IMR-90 (cell line): ENCODE results near the gene TMEM37. TPM values are rescaled to one million over a fixed set of nuclear protein-coding genes. Genes with fewer than 3 reads are reported as not detected.

Experiments
- ATAC-seq: fragments of 200-7000 bp; cut with Tn5 transposase; 2 replicates; pipeline ENCODE4 v1.9.1; 2020; ENCODE audit warnings: low read depth, mild to moderate bottlenecking, moderate library complexity
- BruUV-seq: library from RNA; stranded (reverse); fragments of 400-500 nt; replicated peaks from 2 replicates; lab custom pipeline; 2021; lab: Mats Ljungman, UMichigan
- CTCF ChIA-PET: fragments of 300-600 bp; formaldehyde crosslinking; extraction: SDS; loops from one replicate; lab custom pipeline; 2021; ENCODE audit warnings: antibody characterized with exemption; lab: Yijun Ruan, JAX
- POLR2A ChIA-PET: fragments of 300-600 bp; sonication (Branson Sonifier 250); formaldehyde crosslinking; loops from one replicate; lab custom pipeline; 2022; ENCODE audit warnings: antibody characterized with exemption; ENCODE audit not compliant: unreplicated experiment; lab: Charles Lee
- DNase-seq: peaks from one replicate; pipeline ENCODE4 v3.0.0; 2013
- H2AFZ ChIP-seq: replicated peaks from 2 replicates; pipeline ENCODE3; 2013; ENCODE audit warnings: low read length, mild to moderate bottlenecking; ENCODE audit not compliant: poor library complexity
- H2AK5ac ChIP-seq: 2 replicates; pipeline ENCODE4 v1.6.1; 2013; ENCODE audit warnings: low read depth, low read length, inconsistent platforms
- H2AK9ac ChIP-seq: replicated peaks from 2 replicates; pipeline ENCODE3; 2013; ENCODE audit warnings: mild to moderate bottlenecking, low read depth, low read length, moderate library complexity; ENCODE audit not compliant: poor library complexity
- H2BK120ac ChIP-seq: 2 replicates; pipeline ENCODE4 v1.6.1; 2013; ENCODE audit warnings: low read depth, low read length, inconsistent platforms
- H2BK15ac ChIP-seq: 3 replicates; pipeline ENCODE4 v1.6.1; 2013; ENCODE audit warnings: low read depth, low read length, inconsistent platforms
- H2BK20ac ChIP-seq: 2 replicates; pipeline ENCODE4 v1.6.1; 2013; ENCODE audit warnings: low read depth, mild to moderate bottlenecking, inconsistent platforms, low read length, moderate library complexity
- H2BK5ac ChIP-seq: 2 replicates; pipeline ENCODE4 v1.6.1; 2013; ENCODE audit warnings: mild to moderate bottlenecking, low read depth, low read length, inconsistent platforms; ENCODE audit not compliant: poor library complexity, severe bottlenecking
- H3K14ac ChIP-seq: replicated peaks from 2 replicates; pipeline ENCODE4 v1.6.1; 2013; ENCODE audit warnings: low read depth, low read length, inconsistent platforms
- H3K18ac ChIP-seq: 2 replicates; pipeline ENCODE4 v1.6.1; 2013; ENCODE audit warnings: low read depth, low read length, control low read depth
- H3K23ac ChIP-seq: 2 replicates; pipeline ENCODE4 v1.6.1; 2013; ENCODE audit warnings: low read depth, low read length, inconsistent platforms
- H3K27ac ChIP-seq: 2 replicates; pipeline ENCODE4 v1.5.1; 2013; ENCODE audit warnings: mild to moderate bottlenecking, control low read depth, low read length; ENCODE audit not compliant: insufficient read depth
- H3K27me3 ChIP-seq: 2 replicates; pipeline ENCODE4 v1.6.1; 2013; ENCODE audit warnings: low read length; ENCODE audit not compliant: control insufficient read depth, insufficient read depth
- H3K36me3 ChIP-seq: 2 replicates; pipeline ENCODE4 v1.6.1; 2013; ENCODE audit warnings: low read length, mixed read lengths; ENCODE audit not compliant: control insufficient read depth, insufficient read depth
- H3K4ac ChIP-seq: 2 replicates; pipeline ENCODE4 v1.6.1; 2013; ENCODE audit warnings: low read depth, low read length, inconsistent platforms
- H3K4me1 ChIP-seq: 2 replicates; pipeline ENCODE4 v1.6.1; 2013; ENCODE audit warnings: low read length, mixed read lengths; ENCODE audit not compliant: control insufficient read depth, insufficient read depth
- H3K4me2 ChIP-seq: 2 replicates; pipeline ENCODE4 v1.6.1; 2013; ENCODE audit warnings: low read depth, mild to moderate bottlenecking, control low read depth, low read length, moderate library complexity
- H3K4me3 ChIP-seq: 2 replicates; pipeline ENCODE4 v1.5.1; 2013; ENCODE audit warnings: low read depth, mild to moderate bottlenecking, control low read depth, low read length, moderate library complexity; ENCODE audit not compliant: insufficient read depth
- H3K56ac ChIP-seq: 2 replicates; pipeline ENCODE4 v1.6.1; 2013; ENCODE audit warnings: low read length, inconsistent platforms; ENCODE audit not compliant: insufficient read depth; ENCODE audit errors: extremely low read depth
- H3K79me1 ChIP-seq, 2 experiments: 2 replicates each; pipeline ENCODE4 v1.6.1; 2013; ENCODE audit warnings: low read length in 2 of 2, inconsistent platforms in 1 of 2, low read depth in 1 of 2
- H3K9ac ChIP-seq: 2 replicates; pipeline ENCODE4 v1.6.1; 2013; ENCODE audit warnings: low read depth, low read length, control low read depth
- H3K9me1 ChIP-seq: 2 replicates; pipeline ENCODE4 v1.6.1; 2013; ENCODE audit warnings: low read length, inconsistent platforms; ENCODE audit not compliant: insufficient read depth
- H3K9me3 ChIP-seq: 2 replicates; pipeline ENCODE4 v1.6.1; 2013; ENCODE audit warnings: low read length; ENCODE audit not compliant: control insufficient read depth, insufficient read depth
- H4K20me1 ChIP-seq: 2 replicates; pipeline ENCODE4 v1.6.1; 2013; ENCODE audit warnings: low read length, inconsistent platforms; ENCODE audit not compliant: insufficient read depth
- H4K5ac ChIP-seq: 2 replicates; pipeline ENCODE4 v1.6.1; 2013; ENCODE audit warnings: mild to moderate bottlenecking, low read depth, low read length, control low read depth
- H4K8ac ChIP-seq, 2 experiments: 2 replicates each; pipeline ENCODE4 v1.6.1; 2013; ENCODE audit warnings: low read depth in 2 of 2, low read length in 2 of 2, control low read depth in 1 of 2, inconsistent platforms in 1 of 2
- H4K91ac ChIP-seq: 2 replicates; pipeline ENCODE4 v1.6.1; 2013; ENCODE audit warnings: low read depth, low read length, inconsistent platforms; ENCODE audit not compliant: insufficient read depth
- CEBPB ChIP-seq: IDR thresholded peaks from 2 replicates; pipeline ENCODE4 v1.6.1; 2012; ENCODE audit warnings: low read depth, low read length, improper control_type of control experiment
- CHD1 ChIP-seq: IDR thresholded peaks from 2 replicates; pipeline ENCODE4 v1.6.1; 2012; ENCODE audit warnings: low read depth, low read length, improper control_type of control experiment
- FOS ChIP-seq: fragments of 150-350 bp; IDR thresholded peaks from 2 replicates; pipeline ENCODE4 v1.6.1; 2016; ENCODE audit warnings: low read depth, low read length
- MAZ ChIP-seq: IDR thresholded peaks from 2 replicates; pipeline ENCODE4 v1.6.1; 2012; ENCODE audit warnings: low read depth, mild to moderate bottlenecking, low read length, improper control_type of control experiment, moderate library complexity, borderline replicate concordance
- NFE2L2 ChIP-seq: fragments of 150-350 bp; IDR thresholded peaks from 2 replicates; pipeline ENCODE4 v1.6.1; 2016; ENCODE audit warnings: low read depth, mild to moderate bottlenecking, low read length
- RAD21 ChIP-seq: IDR thresholded peaks from 2 replicates; pipeline ENCODE4 v1.6.1; 2012; ENCODE audit warnings: low read length, improper control_type of control experiment
- WGBS, 2 experiments: methylation state at CpG; one replicate each; pipeline versions ENCODE4 v1.1.5 to v1.1.7; 2013; ENCODE audit warnings: missing lambda C conversion rate in 2 of 2; ENCODE audit not compliant: insufficient read length in 1 of 2; ENCODE audit errors: extremely low coverage in 2 of 2; 5-methylcytosine and 5-hydroxymethylcytosine counted together
- dilution Hi-C: fragments of 300-500 bp; cut with HindIII; formaldehyde crosslinking; loops from one replicate; pipeline ENCODE4 v1.14.3; 2018; ENCODE audit warnings: low sequenced_read_pairs; ENCODE audit not compliant: unreplicated experiment
- in situ Hi-C: fragments of 300-500 bp; cut with MboI; formaldehyde crosslinking; loops from 3 replicates; pipeline ENCODE4 v1.14.3; 2019; ENCODE audit warnings: low sequenced_read_pairs, inconsistent platforms, mixed read lengths
- intact Hi-C: fragments of 100-400 bp; cut with micrococcal nuclease; formaldehyde crosslinking; loops from 2 replicates; pipeline ENCODE4 v1.10.0; 2022
- polyA plus RNA-seq, 3 experiments: library from polyadenylated mRNA; depleted of rRNA; stranded (reverse); fragments of >200 nt; gene quantifications; 2 replicates each; pipeline ENCODE4 v1.2.3, GENCODE V29; 2012; ENCODE audit warnings: low replicate concordance in 1 of 3
- total RNA-seq: library from RNA; depleted of rRNA; stranded (reverse); fragments of >200 nt; gene quantifications from 2 replicates; pipeline ENCODE4 v1.2.3, GENCODE V29; 2012
- TF ChIP-seq, protein P1 (sequence below): conservative IDR thresholded peaks from 2 replicates; pipeline ENCODE4 v1.5.1; 2012; ENCODE audit warnings: mild to moderate bottlenecking, low read depth, low read length, improper control_type of control experiment

The TMEM37 gene
- total and polyA plus RNA-seq, 2 of the 4 experiments (the other 2 are of a cell fraction), result under 0.01 to 0.39 TPM

DNA sequence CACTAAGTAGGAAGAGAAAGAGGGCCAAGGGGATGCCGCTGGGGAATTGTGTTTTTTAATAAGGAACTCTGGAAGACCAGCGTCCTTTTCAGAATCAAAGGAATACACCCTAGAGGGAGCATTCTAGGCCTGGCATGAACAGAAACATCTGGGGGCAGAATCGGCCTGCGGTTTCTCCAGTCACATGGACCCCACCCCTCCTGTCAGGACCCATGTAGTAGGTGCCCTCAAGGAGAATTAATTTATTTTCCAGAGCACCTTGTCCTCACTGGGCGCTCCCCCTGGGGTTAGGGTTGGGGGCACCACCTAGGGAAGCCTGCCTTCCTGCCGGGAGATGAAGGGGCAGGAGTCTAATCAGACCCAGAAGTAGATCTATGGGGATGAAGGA, 44.2 kb downstream of the TMEM37 start:
- no peaks in the 10 kb centered on the region for H3K9me3 ChIP-seq

More for the DNA sequence above, 44.2 kb downstream of the TMEM37 start:
- Histone ChIP-seq H3K23ac (no peak overlapping the region), H2AFZ (no peak overlapping the region), H3K14ac (no peak overlapping the region), H3K4ac (no peak overlapping the region), H3K4me3 (no peak overlapping the region), H2BK5ac (no peak overlapping the region), H3K18ac (no peak overlapping the region), H2BK15ac (no peak overlapping the region), H4K91ac (no peak overlapping the region), H3K9ac (no peak overlapping the region), H4K8ac (no peak overlapping the region), H4K20me1 (no peaks in the 10 kb centered on the region), H2AK5ac (no peak overlapping the region), H3K9me1 (no peaks in the 10 kb centered on the region), H3K4me1 (no peaks in the 10 kb centered on the region), H3K36me3 (no peaks in the 10 kb centered on the region), H2BK120ac (no peak overlapping the region), H2AK9ac (no peak overlapping the region), H3K4me2 (no peak overlapping the region), H3K27ac (no peak overlapping the region), H3K79me1 (no peaks in the 10 kb centered on the region), H2BK20ac (no peak overlapping the region), H3K56ac (no peak overlapping the region), H4K5ac (no peak overlapping the region), H3K27me3 (peaks cover 21% of the 10 kb centered on the region)
- DNase-seq (no peak), ATAC-seq (no peak)
- intact Hi-C loops (loop anchor here (1.0 to 5.0 kb wide), 3 partner anchors 69 to 594 kb away; no protein-coding TSS in a partner anchor), dilution Hi-C loops (no loop called here), in situ Hi-C loops (no loop called here)
- POLR2A ChIA-PET, result no interaction called here
- CTCF ChIA-PET, result interaction anchor here (0.6 to 1.4 kb wide), 7 partner anchors 10 to 595 kb away, joined by 3 to 6 read pairs (median 5); no protein-coding TSS in a partner anchor
- BruUV-seq, result no TSS peak
- no CpG with 5 or more reads among the region's 6 CpGs for WGBS, 2 experiments
- TF ChIP-seq RAD21 (no peak), NFE2L2 (no peak), CHD1 (no peak), MAZ (no peak), CEBPB (no peak), FOS (no peak)
- TF ChIP-seq, protein P1, sequence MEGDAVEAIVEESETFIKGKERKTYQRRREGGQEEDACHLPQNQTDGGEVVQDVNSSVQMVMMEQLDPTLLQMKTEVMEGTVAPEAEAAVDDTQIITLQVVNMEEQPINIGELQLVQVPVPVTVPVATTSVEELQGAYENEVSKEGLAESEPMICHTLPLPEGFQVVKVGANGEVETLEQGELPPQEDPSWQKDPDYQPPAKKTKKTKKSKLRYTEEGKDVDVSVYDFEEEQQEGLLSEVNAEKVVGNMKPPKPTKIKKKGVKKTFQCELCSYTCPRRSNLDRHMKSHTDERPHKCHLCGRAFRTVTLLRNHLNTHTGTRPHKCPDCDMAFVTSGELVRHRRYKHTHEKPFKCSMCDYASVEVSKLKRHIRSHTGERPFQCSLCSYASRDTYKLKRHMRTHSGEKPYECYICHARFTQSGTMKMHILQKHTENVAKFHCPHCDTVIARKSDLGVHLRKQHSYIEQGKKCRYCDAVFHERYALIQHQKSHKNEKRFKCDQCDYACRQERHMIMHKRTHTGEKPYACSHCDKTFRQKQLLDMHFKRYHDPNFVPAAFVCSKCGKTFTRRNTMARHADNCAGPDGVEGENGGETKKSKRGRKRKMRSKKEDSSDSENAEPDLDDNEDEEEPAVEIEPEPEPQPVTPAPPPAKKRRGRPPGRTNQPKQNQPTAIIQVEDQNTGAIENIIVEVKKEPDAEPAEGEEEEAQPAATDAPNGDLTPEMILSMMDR, result no peak
